Measurements from ENCODE around the gene CABLES1. TPM values are rescaled to one million over a fixed set of nuclear protein-coding genes. Genes with fewer than 3 reads are reported as not detected.

CABLES1 gene
- total and polyA plus RNA-seq, 2 of the 8 experiments (the other 6 are each of a cell fraction or from before 2014, with no cell fraction given): 9.2 to 26.4 TPM

DNA sequence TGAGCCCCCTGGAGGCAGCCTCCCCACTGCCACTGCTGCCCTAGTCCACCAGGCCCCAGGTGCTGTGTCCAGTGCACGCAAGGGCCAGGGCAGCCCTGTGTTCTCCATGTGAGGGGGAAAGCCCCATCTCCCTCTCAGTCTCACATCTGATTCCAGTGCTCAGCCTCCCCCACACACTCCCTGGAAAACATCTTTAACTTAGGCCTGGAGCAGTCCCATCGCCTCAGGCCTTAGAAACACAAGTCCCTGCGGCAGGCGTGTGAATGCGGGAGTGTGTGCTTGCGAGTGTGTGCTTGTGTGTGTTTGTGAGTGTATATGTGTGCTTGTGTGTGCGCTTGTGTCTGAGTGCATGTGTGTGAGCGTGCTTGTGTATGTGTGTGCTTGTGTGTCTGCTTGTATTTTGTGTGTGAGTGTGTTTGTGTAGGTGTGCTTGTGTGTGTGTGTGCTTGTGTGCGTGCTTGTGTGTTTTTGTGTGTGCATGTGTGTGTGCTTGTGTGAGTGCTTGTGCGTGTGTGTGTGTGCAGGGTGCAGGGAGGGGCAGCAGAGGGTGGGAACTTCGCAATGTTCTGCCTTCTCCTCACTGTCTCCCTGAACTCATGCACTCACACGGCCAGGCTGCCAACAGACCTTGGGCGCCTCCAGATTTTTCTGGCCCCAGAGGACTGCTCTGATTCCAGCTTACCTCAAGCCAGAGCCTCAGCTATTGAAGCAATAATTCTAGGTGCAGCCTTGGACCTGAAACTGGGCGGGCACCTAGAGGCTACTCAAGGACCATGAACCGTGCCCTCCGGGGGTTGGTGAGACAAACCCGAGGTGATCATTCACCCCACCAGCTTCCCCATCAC lies 139.6 kb downstream of the CABLES1 start (continued):
- TF ChIP-seq, protein P1, sequence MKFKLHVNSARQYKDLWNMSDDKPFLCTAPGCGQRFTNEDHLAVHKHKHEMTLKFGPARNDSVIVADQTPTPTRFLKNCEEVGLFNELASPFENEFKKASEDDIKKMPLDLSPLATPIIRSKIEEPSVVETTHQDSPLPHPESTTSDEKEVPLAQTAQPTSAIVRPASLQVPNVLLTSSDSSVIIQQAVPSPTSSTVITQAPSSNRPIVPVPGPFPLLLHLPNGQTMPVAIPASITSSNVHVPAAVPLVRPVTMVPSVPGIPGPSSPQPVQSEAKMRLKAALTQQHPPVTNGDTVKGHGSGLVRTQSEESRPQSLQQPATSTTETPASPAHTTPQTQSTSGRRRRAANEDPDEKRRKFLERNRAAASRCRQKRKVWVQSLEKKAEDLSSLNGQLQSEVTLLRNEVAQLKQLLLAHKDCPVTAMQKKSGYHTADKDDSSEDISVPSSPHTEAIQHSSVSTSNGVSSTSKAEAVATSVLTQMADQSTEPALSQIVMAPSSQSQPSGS (IDR thresholded peaks at IDR 0.05; ENCODE audit: low read length): no peak
- TF ChIP-seq SUZ12 (IDR thresholded peaks at IDR 0.05; ENCODE audit: low read length) (no peak), PHF8 (conservative IDR thresholded peaks at IDR 0.05; ENCODE audit: low read depth, low read length) (no peak), GTF2F1 (IDR thresholded peaks at IDR 0.05; ENCODE audit: borderline replicate concordance, low read depth, low read length) (no peak), CBX5 (IDR thresholded peaks at IDR 0.05; ENCODE audit: low read depth, low read length) (no peak), SAP30 (IDR thresholded peaks at IDR 0.05; ENCODE audit: insufficient read depth, insufficient replicate concordance, low read length) (no peak), RNF2 (IDR thresholded peaks at IDR 0.05; ENCODE audit: borderline replicate concordance, low read depth, low read length, missing control alignments, poor library complexity, severe bottlenecking) (no peak), BACH1 (IDR thresholded peaks at IDR 0.05; ENCODE audit: low read length) (no peak)
- TF ChIP-seq, protein P2, sequence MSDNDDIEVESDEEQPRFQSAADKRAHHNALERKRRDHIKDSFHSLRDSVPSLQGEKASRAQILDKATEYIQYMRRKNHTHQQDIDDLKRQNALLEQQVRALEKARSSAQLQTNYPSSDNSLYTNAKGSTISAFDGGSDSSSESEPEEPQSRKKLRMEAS (IDR thresholded peaks at IDR 0.05): no peak
